Measurements from ENCODE around the gene PRSS2.

GRCh38 chr7:142767861-142768260 lies 2.9 kb upstream of the PRSS2 start:
- TF ChIP-seq CTCF (IDR thresholded peaks at IDR 0.05) (no peak), POLR2A (IDR thresholded peaks at IDR 0.05) (no peak)

All from gastroesophageal sphincter (tissue), 3 donors.